ENCODE data around the gene LMBR1.
"Not testable (repeated sequence)": the region's sequence is repeated elsewhere in the genome, so short reads cannot be mapped to it uniquely, and the experiment has no call there.

The LMBR1 gene

GRCh38 chr7:156702399-156702798 is 190.6 kb downstream of the LMBR1 start:
- H3K27me3 ChIP-seq (replicated peaks; ENCODE audit: control insufficient read depth, insufficient read depth, low read length), result no peaks in the 10 kb centered on the region
- H3K36me3 ChIP-seq (ENCODE audit: control insufficient read depth, insufficient read depth, low read length, severe bottlenecking), result no peaks in the 10 kb centered on the region
- H3K9ac ChIP-seq (ENCODE audit: low read length), result no peak overlapping the region
- no peak overlapping the region for H3K4me3 ChIP-seq (ENCODE audit: low read length)
- DNase-seq (ENCODE audit: low read depth), result no peak
- H3K4me1 ChIP-seq (ENCODE audit: control insufficient read depth, insufficient read depth, low read length), result peaks cover 4% of the 10 kb centered on the region
- peaks cover under 1% of the 10 kb centered on the region for H3K9me3 ChIP-seq (ENCODE audit: control insufficient read depth, low read length)

- not testable (repeated sequence) for H3K9ac ChIP-seq (ENCODE audit: low read length); H3K27me3 ChIP-seq (replicated peaks; ENCODE audit: control insufficient read depth, insufficient read depth, low read length); H3K36me3 ChIP-seq (ENCODE audit: control insufficient read depth, insufficient read depth, low read length, severe bottlenecking); DNase-seq (ENCODE audit: low read depth); H3K4me3 ChIP-seq (ENCODE audit: low read length); H3K9me3 ChIP-seq (ENCODE audit: control insufficient read depth, low read length); H3K4me1 ChIP-seq (ENCODE audit: control insufficient read depth, insufficient read depth, low read length)
These were observed 191.2 kb downstream of the LMBR1 start for GRCh38 chr7:156701787-156702186.

DNA sequence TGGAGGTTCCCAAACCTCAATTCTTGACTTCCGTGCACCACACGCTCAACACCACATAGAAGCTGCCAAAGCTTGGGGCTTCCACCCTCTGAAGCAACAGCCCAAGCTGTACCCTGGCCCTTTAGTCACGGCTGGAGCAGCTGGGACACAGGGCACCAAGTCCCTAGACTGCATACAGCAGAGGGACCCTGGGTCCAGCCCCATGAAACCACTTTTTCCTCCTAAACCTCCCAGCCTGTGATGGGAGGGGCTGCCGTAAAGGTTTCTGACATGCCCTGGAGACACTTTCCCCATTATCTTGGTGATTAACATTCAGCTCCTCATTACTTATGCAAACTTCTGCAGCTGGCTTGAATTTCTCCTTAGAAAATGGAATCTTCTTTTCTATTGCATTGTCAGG is 194.5 kb downstream of the LMBR1 start:
- not testable (repeated sequence) for H3K27me3 ChIP-seq (replicated peaks; ENCODE audit: control insufficient read depth, insufficient read depth, low read length); DNase-seq (ENCODE audit: low read depth); H3K36me3 ChIP-seq (ENCODE audit: control insufficient read depth, insufficient read depth, low read length, severe bottlenecking); H3K9me3 ChIP-seq (ENCODE audit: control insufficient read depth, low read length); H3K9ac ChIP-seq (ENCODE audit: low read length); H3K4me3 ChIP-seq (ENCODE audit: low read length); H3K4me1 ChIP-seq (ENCODE audit: control insufficient read depth, insufficient read depth, low read length)

- H3K4me1 ChIP-seq (ENCODE audit: control insufficient read depth, insufficient read depth, low read length), result not testable (repeated sequence)
These were observed 195.7 kb downstream of the LMBR1 start for GRCh38 chr7:156697283-156697682.

DNA sequence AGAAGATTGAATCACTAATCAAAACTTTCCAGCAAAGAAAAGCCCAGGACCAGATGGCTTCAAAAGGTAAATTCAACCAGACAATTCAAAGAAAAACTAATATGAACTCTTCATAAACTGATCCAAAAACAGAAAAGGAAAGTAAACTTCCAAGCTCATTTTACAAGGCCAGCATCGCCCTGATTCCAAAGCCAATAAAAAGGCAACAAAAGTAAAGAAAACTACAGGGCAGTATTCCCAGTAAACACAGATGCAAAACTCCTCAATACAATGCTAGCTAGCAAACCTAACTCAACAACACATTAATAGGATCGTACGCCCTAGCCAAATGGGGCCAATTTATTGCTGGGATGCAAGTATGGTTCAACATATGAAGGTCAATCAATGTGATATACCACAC is 199.4 kb downstream of the LMBR1 start:
- DNase-seq (ENCODE audit: low read depth), result no peak
- Histone ChIP-seq H3K4me1 (ENCODE audit: control insufficient read depth, insufficient read depth, low read length) (no peaks in the 10 kb centered on the region), H3K9me3 (ENCODE audit: control insufficient read depth, low read length) (peaks cover 3% of the 10 kb centered on the region), H3K9ac (ENCODE audit: low read length) (no peak overlapping the region), H3K36me3 (ENCODE audit: control insufficient read depth, insufficient read depth, low read length, severe bottlenecking) (no peaks in the 10 kb centered on the region), H3K27me3 (replicated peaks; ENCODE audit: control insufficient read depth, insufficient read depth, low read length) (no peaks in the 10 kb centered on the region), H3K4me3 (ENCODE audit: low read length) (no peak overlapping the region)

More at GRCh38 chr7:156697283-156697682, 195.7 kb downstream of the LMBR1 start:
- H3K36me3 ChIP-seq (ENCODE audit: control insufficient read depth, insufficient read depth, low read length, severe bottlenecking); H3K4me3 ChIP-seq (ENCODE audit: low read length); DNase-seq (ENCODE audit: low read depth); H3K9me3 ChIP-seq (ENCODE audit: control insufficient read depth, low read length); H3K27me3 ChIP-seq (replicated peaks; ENCODE audit: control insufficient read depth, insufficient read depth, low read length); H3K9ac ChIP-seq (ENCODE audit: low read length): not testable (repeated sequence)

DNA sequence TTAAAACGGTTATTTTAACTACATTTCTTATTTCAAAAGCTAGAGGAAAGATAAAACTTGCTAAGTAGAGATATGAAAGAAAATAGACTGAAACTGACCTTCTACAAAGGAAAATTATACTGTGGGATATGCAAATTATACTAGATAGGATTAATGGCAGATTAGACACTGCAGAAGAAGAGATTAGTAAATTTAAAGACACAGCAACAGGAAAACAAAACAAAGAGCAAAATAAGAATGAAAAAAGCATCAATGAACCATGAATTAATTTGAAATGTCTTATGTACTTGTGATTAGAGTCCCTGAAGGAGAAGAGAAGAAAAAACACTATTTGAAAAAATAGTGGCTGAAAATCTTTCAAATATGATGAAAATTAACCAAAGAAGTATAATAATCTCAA is 200.1 kb downstream of the LMBR1 start:
- peaks cover 3% of the 10 kb centered on the region for H3K9me3 ChIP-seq (ENCODE audit: control insufficient read depth, low read length)

DNA sequence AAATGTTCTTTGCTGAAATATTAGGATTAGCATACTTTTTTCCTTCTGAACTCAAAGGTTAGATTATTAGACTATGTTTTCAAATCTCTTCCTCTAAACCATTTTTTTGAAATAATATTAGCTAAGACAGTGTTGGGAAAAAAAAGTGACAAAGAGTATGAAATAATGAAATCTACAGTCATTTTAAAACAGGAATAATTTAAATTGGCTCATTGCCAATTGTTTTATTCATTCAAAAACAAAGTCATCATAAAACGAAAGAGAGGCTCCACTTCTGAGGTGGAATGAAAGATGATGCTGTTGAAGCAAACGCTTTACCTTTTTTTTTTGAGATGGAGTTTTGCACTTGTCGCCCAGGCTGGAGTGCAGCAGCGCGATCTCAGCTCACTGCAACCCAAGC is 201.2 kb downstream of the LMBR1 start:
- H3K9me3 ChIP-seq (ENCODE audit: control insufficient read depth, low read length), result no peaks in the 10 kb centered on the region
- H3K4me3 ChIP-seq (ENCODE audit: low read length), result no peak overlapping the region
- no peaks in the 10 kb centered on the region for H3K4me1 ChIP-seq (ENCODE audit: control insufficient read depth, insufficient read depth, low read length)
- no peaks in the 10 kb centered on the region for H3K36me3 ChIP-seq (ENCODE audit: control insufficient read depth, insufficient read depth, low read length, severe bottlenecking)
- no peaks in the 10 kb centered on the region for H3K27me3 ChIP-seq (replicated peaks; ENCODE audit: control insufficient read depth, insufficient read depth, low read length)
- H3K9ac ChIP-seq (ENCODE audit: low read length), result no peak overlapping the region
- no peak for DNase-seq (ENCODE audit: low read depth)

More for the DNA sequence above, 200.1 kb downstream of the LMBR1 start:
- Histone ChIP-seq H3K36me3 (ENCODE audit: control insufficient read depth, insufficient read depth, low read length, severe bottlenecking) (no peaks in the 10 kb centered on the region), H3K27me3 (replicated peaks; ENCODE audit: control insufficient read depth, insufficient read depth, low read length) (no peaks in the 10 kb centered on the region), H3K4me1 (ENCODE audit: control insufficient read depth, insufficient read depth, low read length) (no peaks in the 10 kb centered on the region), H3K4me3 (ENCODE audit: low read length) (no peak overlapping the region), H3K9ac (ENCODE audit: low read length) (no peak overlapping the region)
- DNase-seq (ENCODE audit: low read depth), result no peak

DNA sequence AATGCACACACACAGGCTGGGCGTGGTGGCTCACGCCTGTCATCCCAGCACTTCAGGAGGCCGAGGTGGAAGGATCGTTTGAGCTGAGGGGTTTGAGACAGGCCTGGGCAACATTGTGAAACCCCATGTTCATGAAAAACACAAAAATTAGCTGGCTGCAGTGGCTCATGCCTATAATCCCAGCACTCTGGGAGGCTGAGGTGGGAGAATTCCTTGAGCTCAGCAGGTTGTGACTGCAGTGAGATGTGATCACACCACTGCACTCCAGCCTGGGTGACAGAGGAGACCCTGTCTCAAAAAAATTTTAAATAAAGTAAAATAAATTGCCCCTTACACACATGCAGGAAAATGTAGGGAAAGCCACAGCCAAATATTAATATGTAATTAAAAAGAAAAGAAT is 208.3 kb downstream of the LMBR1 start:
- H3K4me3 ChIP-seq (ENCODE audit: low read length), result no peak overlapping the region
- no peak overlapping the region for H3K9ac ChIP-seq (ENCODE audit: low read length)
- H3K36me3 ChIP-seq (ENCODE audit: control insufficient read depth, insufficient read depth, low read length, severe bottlenecking), result peaks cover 15% of the 10 kb centered on the region
- no peaks in the 10 kb centered on the region for H3K9me3 ChIP-seq (ENCODE audit: control insufficient read depth, low read length)
- no peak for DNase-seq (ENCODE audit: low read depth)
- H3K4me1 ChIP-seq (ENCODE audit: control insufficient read depth, insufficient read depth, low read length), result no peaks in the 10 kb centered on the region
- no peaks in the 10 kb centered on the region for H3K27me3 ChIP-seq (replicated peaks; ENCODE audit: control insufficient read depth, insufficient read depth, low read length)

GRCh38 chr7:156684251-156684650 is 208.7 kb downstream of the LMBR1 start:
- H3K36me3 ChIP-seq (ENCODE audit: control insufficient read depth, insufficient read depth, low read length, severe bottlenecking), result peaks cover 19% of the 10 kb centered on the region
- H3K9me3 ChIP-seq (ENCODE audit: control insufficient read depth, low read length), result no peaks in the 10 kb centered on the region
- no peaks in the 10 kb centered on the region for H3K4me1 ChIP-seq (ENCODE audit: control insufficient read depth, insufficient read depth, low read length)
- no peak for DNase-seq (ENCODE audit: low read depth)
- H3K27me3 ChIP-seq (replicated peaks; ENCODE audit: control insufficient read depth, insufficient read depth, low read length), result no peaks in the 10 kb centered on the region
- no peak overlapping the region for H3K9ac ChIP-seq (ENCODE audit: low read length)
- no peak overlapping the region for H3K4me3 ChIP-seq (ENCODE audit: low read length)

GRCh38 chr7:156682928-156683327 is 210.1 kb downstream of the LMBR1 start:
- Histone ChIP-seq H3K9me3 (ENCODE audit: control insufficient read depth, low read length) (no peaks in the 10 kb centered on the region), H3K9ac (ENCODE audit: low read length) (no peak overlapping the region), H3K4me3 (ENCODE audit: low read length) (no peak overlapping the region), H3K36me3 (ENCODE audit: control insufficient read depth, insufficient read depth, low read length, severe bottlenecking) (peaks cover 24% of the 10 kb centered on the region), H3K27me3 (replicated peaks; ENCODE audit: control insufficient read depth, insufficient read depth, low read length) (no peaks in the 10 kb centered on the region), H3K4me1 (ENCODE audit: control insufficient read depth, insufficient read depth, low read length) (no peaks in the 10 kb centered on the region)
- no peak for DNase-seq (ENCODE audit: low read depth)

DNA sequence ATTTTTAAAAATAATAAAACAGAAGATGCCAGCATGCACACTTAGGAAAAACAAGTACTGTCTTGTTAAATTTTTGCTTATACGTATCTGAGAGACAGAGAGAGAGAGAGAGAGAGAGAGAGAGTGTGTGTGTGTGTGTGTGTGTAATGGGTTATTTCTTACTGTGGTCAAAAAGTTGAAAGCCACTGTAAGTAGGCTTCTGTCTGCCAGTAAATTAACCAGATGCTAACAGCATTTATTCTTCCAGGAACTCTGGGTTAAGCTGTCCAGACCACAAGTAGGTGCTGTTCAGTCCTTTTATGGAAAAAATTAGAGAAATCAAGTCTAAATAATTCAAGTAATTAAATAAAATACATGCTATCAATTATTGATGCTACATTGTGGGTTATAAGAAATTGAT is 212.7 kb downstream of the LMBR1 start:
- Histone ChIP-seq H3K36me3 (ENCODE audit: control insufficient read depth, insufficient read depth, low read length, severe bottlenecking) (peaks cover 39% of the 10 kb centered on the region), H3K9ac (ENCODE audit: low read length) (no peak overlapping the region), H3K4me3 (ENCODE audit: low read length) (no peak overlapping the region), H3K27me3 (replicated peaks; ENCODE audit: control insufficient read depth, insufficient read depth, low read length) (no peaks in the 10 kb centered on the region), H3K9me3 (ENCODE audit: control insufficient read depth, low read length) (no peaks in the 10 kb centered on the region), H3K4me1 (ENCODE audit: control insufficient read depth, insufficient read depth, low read length) (no peaks in the 10 kb centered on the region)
- no peak for DNase-seq (ENCODE audit: low read depth)

DNA sequence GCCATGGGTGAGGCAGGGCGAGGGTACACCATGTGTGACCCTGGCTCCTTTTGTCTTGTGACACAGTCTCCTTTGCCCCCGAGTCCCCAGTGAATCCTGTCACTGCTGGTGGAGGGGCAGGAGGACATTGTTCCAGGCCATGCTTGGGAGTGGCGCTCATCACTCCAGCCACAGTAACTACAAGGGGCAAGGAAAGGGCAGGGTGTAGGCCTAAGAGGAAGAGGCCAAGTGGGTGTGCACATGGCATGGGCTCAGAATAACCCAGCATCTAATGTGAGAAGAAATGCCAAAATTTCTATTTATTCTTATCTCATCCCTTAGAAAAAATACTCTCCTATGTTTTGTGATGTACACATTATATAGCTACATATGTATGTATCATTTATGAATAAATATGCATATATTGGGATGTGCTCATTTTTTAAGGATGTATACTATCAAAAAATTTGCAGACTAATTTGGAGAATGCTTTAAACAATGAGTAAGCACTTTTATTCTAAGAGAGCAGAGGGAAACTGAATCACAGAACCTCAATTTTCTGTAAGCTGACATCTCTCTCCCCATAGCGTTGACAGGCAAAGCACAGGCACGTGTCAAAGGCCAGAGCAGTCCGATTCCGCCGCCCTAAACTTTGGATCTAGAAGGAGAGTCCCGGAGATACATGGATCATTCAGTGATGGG is 215.5 kb downstream of the LMBR1 start:
- H3K27me3 ChIP-seq (replicated peaks; ENCODE audit: control insufficient read depth, insufficient read depth, low read length), result no peaks in the 10 kb centered on the region
- peaks cover 32% of the 10 kb centered on the region for H3K36me3 ChIP-seq (ENCODE audit: control insufficient read depth, insufficient read depth, low read length, severe bottlenecking)
- no peak for DNase-seq (ENCODE audit: low read depth)
- no peaks in the 10 kb centered on the region for H3K9me3 ChIP-seq (ENCODE audit: control insufficient read depth, low read length)
- no peak overlapping the region for H3K4me3 ChIP-seq (ENCODE audit: low read length)
- H3K9ac ChIP-seq (ENCODE audit: low read length), result no peak overlapping the region
- H3K4me1 ChIP-seq (ENCODE audit: control insufficient read depth, insufficient read depth, low read length), result no peaks in the 10 kb centered on the region
